Measurements from ENCODE around the gene GNG11. TPM values are rescaled to one million over a fixed set of nuclear protein-coding genes. Genes with fewer than 3 reads are reported as not detected.

GNG11 gene
- total RNA-seq, 1 experiment from 2014 or later, result 53.3 TPM

- in situ Hi-C loops (cut with HindIII; ENCODE audit: low pct_unique_long_range_greater_than_20kb, low sequenced_read_pairs), result no loop called here
- no peak for DNase-seq (ENCODE audit: low read depth)
Measured at GRCh38 chr7:93977211-93977950, 55.8 kb downstream of the GNG11 start.

Other genes starting within 250 kb of the GNG11 start
- gene TFPI2, start 31.0 kb upstream of the GNG11 start, total RNA-seq (2014; rRNA removed; shearing (Covaris generic); ENCODE audit: low replicate concordance), result 149 and 189 TPM in 2 replicates
- gene GNGT1, start 15.2 kb upstream of the GNG11 start, total RNA-seq (2014; rRNA removed; shearing (Covaris generic); ENCODE audit: low replicate concordance), result not detected in 2 replicates
- gene BET1, start 82.6 kb downstream of the GNG11 start, total RNA-seq (2014; rRNA removed; shearing (Covaris generic); ENCODE audit: low replicate concordance), result 46.6 and 50.7 TPM in 2 replicates

Measured in Caki2 (cell line).